GM21526 (cell line): ENCODE measurements around the gene CYP26C1.
"Not testable (repeated sequence)": the region's sequence is repeated elsewhere in the genome, so short reads cannot be mapped to it uniquely, and the experiment has no call there.

Experiments
- ATAC-seq: cut with Tn5 transposase; IDR thresholded peaks from one replicate; pipeline ENCODE4 v1.9.1; 2021; ENCODE audit warnings: moderate library complexity; ENCODE audit not compliant: unreplicated experiment, low FRiP score

CYP26C1 gene

GRCh38 chr10:93075369-93076221 is 15.0 kb downstream of the CYP26C1 start:
- no peak for ATAC-seq

GRCh38 chr10:93076871-93077270 is 16.3 kb downstream of the CYP26C1 start:
- no peak for ATAC-seq

GRCh38 chr10:93077860-93078337 is 17.3 kb downstream of the CYP26C1 start:
- ATAC-seq = no peak

- no peak for ATAC-seq
These were observed 19.2 kb downstream of the CYP26C1 start for GRCh38 chr10:93079663-93080349.

GRCh38 chr10:93080350-93081046 is 19.9 kb downstream of the CYP26C1 start:
- ATAC-seq = peak; percentile 63

GRCh38 chr10:93081318-93081717 is 20.7 kb downstream of the CYP26C1 start:
- no peak for ATAC-seq

- no peak for ATAC-seq
These were observed 21.2 kb downstream of the CYP26C1 start for GRCh38 chr10:93081834-93082233.

- ATAC-seq = no peak
These were observed 23.3 kb downstream of the CYP26C1 start for GRCh38 chr10:93083743-93084539.

- no peak for ATAC-seq
These were observed 24.8 kb downstream of the CYP26C1 start for GRCh38 chr10:93085272-93085859.

GRCh38 chr10:93086289-93086688 is 25.7 kb downstream of the CYP26C1 start:
- no peak for ATAC-seq

- no peak for ATAC-seq
These were observed 27.2 kb downstream of the CYP26C1 start for GRCh38 chr10:93087846-93088245.

- no peak for ATAC-seq
These were observed 27.9 kb downstream of the CYP26C1 start for GRCh38 chr10:93088466-93088865.

- no peak for ATAC-seq
These were observed 30.0 kb downstream of the CYP26C1 start for GRCh38 chr10:93090619-93091018.

- ATAC-seq = no peak
These were observed 31.4 kb downstream of the CYP26C1 start for GRCh38 chr10:93091960-93092359.

- no peak for ATAC-seq
These were observed 34.6 kb downstream of the CYP26C1 start for GRCh38 chr10:93095225-93095624.

- ATAC-seq = no peak
These were observed 36.3 kb downstream of the CYP26C1 start for GRCh38 chr10:93096901-93097300.

- no peak for ATAC-seq
These were observed 36.8 kb downstream of the CYP26C1 start for GRCh38 chr10:93097386-93097785.

- ATAC-seq = no peak
These were observed 38.2 kb downstream of the CYP26C1 start for GRCh38 chr10:93098816-93099215.

- no peak for ATAC-seq
These were observed 39.1 kb downstream of the CYP26C1 start for GRCh38 chr10:93099670-93100069.

GRCh38 chr10:93101148-93101547 is 40.5 kb downstream of the CYP26C1 start:
- not testable (repeated sequence) for ATAC-seq
